SIG-M5 treated with dmso at 0.1 percent for 504 hours (cell line): ENCODE data around the gene ACTL7A.
"Not testable (repeated sequence)": the region's sequence is repeated elsewhere in the genome, so short reads cannot be mapped to it uniquely, and the experiment has no call there.

Experiments used
- DNase-seq: peaks from one replicate; lab custom pipeline; 2025; ENCODE audit not compliant: unreplicated experiment; lab: John Stamatoyannopoulos, UW

ACTL7A gene, protein sequence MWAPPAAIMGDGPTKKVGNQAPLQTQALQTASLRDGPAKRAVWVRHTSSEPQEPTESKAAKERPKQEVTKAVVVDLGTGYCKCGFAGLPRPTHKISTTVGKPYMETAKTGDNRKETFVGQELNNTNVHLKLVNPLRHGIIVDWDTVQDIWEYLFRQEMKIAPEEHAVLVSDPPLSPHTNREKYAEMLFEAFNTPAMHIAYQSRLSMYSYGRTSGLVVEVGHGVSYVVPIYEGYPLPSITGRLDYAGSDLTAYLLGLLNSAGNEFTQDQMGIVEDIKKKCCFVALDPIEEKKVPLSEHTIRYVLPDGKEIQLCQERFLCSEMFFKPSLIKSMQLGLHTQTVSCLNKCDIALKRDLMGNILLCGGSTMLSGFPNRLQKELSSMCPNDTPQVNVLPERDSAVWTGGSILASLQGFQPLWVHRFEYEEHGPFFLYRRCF

DNA sequence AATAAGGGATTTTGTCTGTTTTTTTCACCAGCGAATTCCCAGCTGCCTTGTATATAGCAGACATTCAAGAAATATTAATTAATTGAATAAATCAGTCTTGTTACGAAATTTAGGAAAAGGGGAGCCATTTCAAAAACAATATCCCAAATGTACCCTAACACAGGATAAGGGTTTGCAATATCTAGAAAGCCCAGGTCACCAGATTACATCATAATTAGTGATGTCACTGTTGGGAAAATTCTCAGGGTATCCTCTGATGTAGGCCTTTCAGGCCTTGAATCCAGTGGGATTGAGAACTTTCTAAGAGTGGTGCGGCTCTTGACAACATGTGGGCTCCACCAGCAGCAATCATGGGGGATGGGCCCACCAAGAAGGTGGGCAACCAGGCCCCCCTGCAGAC is at the start of gene ACTL7A:
ACTL7A (plus strand) TSS at position 270 of the 400 bp plus-strand sequence; CDS start at position 327, 57 bp downstream.
- DNase-seq: no peak

DNA sequence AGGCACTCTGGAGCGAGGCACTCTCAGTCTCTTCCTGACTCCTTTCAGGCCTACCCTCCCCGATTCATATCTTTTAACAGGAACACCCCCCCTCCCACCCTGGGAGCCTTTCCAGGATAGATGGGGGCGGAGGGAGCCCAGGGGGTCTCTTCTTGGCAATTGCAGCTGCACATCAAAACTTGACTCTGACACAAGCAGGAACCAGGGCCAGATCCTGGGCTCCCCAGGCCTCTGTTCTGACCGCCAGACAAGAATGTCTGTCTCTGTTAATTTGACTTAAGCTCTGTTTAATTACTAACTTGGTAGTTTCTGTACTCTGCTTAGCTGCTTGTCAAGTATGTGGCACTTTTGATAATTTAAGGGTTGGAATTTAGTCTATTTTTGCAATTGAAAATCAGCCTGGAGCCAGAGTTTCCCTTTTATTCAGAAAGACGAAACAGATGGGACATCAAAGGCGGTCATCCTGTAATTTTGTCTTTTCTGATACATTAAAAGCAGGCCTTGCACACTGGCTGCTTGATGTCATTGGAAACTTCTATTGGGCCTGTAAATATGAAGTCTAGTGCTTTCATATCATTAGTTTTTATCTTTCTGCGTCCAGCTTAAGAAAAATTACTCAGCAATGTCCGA is 49.6 kb upstream of the ACTL7A start:
- DNase-seq: no peak

DNA sequence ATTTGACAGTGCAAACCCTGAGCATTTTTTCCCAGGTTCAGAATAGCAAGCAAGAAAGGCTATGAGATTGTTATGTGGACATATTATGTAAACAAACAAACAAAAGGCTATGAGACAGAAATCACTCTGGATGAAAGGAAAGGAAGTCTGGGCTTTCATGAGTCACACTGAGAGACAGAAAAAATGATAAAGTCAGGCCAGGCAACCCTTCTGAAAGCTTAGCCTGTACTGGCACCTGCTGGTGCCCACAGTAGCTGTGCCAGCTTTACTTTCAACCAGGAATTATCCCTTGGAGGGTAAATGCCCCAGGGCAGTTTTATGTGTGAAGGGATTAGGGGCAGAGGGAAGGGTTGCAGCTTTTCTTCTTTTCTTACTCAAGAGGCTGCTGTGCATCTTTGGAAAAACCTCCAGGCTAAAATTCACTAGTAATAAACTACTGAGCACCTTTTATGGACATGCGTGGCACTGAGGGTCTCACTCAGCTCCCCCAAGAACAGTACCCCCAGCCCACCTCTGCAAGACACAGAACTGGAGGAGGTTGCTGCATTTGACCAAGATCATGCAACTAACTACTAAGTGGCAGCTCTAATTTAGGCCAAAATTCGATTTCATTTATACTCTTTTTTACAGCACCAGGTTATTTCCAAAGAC is 48.0 kb upstream of the ACTL7A start:
- DNase-seq: peak; percentile 37

DNA sequence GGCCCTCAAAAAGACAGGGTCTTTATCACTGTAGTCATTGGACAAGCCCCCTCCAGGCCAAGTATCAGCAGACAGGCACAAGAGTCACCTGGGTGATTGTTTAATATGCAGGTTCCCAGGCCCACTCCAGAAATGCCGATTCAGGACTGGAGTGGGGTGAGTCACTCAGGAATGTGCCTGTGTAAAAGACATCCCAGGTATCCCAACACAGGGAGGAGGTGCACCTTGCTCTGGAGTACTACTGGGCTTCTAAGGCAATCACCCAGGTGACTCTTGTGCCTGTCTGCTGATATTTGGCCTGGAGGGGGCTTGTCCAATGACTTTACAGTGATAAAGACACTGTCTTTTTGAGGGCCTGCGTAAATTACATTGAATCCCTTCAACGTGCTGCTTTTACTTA is 46.9 kb upstream of the ACTL7A start:
- DNase-seq: no peak

DNA sequence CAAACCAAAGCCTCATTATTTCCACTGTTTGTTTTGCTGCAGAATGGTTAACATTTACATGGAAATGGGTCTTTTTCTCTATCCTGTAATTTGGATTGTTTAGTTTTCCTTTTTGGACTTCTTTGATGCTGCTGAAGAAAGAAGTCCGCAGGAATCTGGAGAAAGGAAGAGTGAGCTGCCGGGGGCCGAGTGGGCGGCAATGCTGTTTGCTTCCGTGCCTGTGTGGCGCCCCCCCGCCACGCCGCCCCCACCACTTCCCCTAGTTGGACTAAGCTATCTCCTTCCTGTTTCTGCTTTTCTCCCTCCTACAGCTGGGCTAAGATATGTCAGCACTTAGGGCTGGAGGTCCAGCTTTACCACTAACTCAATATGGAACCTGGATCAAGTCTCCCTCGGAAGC is 46.0 kb upstream of the ACTL7A start:
- DNase-seq: peak; percentile 54

DNA sequence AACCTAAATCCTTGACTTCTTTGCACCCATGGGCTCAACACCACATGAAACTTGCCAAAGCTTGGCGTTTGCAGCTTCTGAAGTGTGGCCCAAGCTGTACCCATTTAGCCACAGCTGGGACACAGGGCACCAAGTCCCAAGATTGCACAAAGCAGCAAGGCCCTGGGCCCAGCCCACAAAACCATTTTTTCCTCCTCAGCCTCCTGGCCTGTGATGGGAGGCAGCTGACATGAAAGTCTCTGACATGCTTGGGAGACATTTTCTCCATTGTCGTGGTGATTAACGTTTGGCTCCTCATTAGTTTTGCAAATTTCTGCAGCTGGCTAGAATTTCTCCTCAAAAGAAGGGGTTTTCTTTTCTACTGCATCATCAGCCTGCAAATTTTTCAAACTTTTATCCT is 38.2 kb upstream of the ACTL7A start:
- DNase-seq: no peak

DNA sequence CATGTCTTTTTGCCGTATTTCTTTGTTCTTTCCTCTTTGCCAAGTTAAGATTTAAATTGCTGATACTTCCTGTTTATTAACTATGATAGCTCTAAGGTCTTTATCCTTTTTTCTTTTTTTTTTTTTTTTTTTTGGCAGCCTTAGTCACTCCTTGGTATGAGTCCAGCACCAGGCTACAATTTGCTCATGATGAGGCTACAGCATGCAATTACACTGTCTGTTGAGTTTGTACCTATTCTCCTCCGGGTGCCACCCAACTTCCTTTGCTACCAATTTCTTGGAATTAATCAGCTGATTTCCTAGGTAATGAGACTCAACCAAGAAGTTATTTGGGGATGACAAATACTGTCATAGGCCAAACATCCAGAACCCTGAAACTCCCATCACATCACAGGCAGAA is 31.8 kb upstream of the ACTL7A start:
- no peak for DNase-seq

DNA sequence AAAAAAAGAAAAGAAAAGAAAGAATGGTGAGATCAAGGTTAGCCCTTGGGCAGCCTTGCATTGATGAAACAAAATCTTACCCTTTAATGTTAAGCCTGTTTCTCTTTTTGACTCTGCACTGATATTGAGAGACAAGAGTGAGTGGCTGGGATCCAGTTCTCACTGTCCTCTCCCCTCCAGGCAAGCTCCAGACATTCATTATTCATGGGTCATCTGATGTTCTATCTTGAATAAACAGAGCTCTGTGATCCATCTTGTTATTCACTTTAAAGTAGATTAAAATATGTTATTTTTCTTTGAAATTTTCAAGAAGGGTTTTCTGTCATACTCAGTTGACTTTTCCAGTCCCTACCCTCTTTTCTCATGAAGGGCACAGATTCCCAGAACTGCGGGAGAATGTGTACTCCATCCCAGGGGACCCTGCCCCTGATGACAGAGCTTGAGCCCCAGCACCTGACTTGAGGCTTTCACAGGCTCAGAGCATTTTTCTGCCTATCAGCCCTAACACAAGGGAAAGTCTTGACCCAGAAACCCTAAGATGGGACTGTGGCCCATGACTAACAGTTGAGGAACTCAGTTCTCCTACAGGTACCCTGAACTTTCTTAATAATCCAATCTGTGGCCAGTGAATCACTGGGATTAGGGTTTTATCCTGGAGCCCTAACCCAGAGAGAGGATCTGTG is 30.4 kb upstream of the ACTL7A start:
- DNase-seq: no peak

DNA sequence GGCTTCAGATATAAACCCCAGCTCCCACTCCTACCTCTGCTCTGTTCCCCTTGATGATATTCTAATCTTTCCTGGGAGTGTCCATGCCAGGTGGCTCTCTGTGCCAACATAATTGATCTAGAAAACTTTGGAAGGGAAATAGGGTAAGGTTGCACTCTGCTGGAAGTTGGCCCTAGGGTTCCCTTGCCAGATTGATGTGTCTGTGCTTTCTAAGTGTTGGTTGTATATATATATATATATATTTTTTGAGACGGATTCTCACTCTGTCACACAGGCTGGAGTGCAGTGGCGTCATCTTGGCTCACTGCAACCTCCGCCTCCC is 29.9 kb upstream of the ACTL7A start:
- DNase-seq: no peak

DNA sequence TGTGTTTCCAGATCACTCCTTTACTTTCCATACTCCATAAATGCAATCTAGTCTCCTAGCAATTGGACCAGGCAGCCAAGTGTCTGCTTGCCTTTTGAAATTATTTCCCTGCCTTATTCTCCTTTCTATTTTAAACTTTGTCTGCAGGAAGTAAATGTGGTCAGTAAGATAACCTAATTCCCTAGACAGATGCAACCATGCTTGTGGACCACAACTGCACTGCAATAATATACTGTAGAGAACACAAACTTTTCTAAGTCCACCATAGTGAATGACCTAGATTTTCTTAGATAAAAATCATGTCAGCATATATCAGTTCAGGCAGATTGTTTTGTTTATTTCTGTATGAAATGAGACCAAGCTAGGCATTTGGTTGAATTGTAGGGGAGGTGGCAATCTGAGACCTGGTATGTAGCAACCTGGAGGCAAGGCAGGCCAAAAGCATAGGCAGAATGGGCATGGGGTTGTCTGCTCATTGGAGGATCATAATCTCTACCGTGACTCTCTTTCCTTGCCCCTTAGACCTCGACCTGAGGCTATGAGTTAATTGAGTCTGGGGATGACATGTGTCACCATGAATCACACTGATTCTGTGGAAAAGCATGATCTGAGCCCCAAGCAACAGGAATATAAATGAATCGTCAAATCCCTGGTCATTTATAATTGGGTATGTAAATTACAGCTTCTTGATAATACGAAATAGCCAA is 27.0 kb upstream of the ACTL7A start:
- peak; percentile 61 for DNase-seq

DNA sequence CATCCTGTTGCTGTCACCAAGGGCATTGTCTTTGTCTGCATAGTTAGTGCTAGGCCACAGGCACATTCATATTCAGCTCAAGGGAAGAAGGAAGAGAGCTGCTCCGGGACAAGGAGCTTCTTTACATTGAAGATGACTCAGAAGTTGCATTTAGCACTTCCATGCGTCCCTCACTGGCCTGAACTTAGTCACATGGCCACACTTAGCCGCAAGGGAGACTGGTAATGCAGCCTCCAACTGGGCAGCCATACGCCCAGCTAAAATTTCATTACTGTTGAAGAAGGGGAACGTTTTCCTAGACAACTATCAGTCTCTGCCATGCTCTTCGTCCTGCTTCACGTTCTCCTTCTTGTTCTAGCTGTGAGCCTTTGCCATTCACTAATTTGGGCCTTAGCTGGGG is 26.2 kb upstream of the ACTL7A start:
- DNase-seq: no peak

DNA sequence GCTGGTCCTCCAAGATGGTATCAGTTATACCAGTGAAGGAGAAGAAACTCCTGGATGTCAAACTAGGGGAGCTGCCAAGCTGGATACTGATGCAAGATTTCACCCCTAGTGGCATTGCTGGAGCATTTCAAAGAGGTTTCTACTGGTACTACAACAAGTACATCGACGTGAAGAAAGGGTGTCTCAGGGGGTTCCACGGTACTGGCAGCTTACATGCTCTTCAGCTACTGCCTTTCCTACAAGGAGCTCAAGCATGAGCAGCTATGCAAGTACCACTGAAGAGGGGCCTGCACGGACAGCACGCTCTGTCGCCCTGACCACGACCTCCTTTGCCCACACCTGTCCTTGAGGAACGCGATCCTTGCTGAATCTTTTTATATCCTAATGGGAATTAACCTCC is 25.7 kb upstream of the ACTL7A start:
- no peak for DNase-seq

DNA sequence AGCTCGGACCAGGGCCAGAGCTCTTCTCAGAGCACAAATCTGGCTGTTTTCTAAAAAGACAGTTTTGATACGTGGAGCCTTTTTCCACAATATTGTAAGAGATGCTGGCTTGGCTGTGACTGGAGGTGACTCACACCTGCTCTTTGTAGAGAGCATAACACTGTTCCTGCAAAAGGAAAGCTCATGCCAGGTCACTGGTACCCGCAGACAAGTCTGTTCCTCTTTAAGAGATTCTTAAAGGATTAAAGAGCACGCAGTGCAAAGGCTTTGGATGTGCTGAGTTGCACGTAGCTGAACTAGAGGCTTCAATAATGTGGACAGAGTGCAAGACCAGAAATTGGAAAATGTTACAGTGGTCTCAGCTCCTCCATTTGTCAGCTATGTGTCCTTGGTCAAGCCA is 25.3 kb upstream of the ACTL7A start:
- DNase-seq: no peak

DNA sequence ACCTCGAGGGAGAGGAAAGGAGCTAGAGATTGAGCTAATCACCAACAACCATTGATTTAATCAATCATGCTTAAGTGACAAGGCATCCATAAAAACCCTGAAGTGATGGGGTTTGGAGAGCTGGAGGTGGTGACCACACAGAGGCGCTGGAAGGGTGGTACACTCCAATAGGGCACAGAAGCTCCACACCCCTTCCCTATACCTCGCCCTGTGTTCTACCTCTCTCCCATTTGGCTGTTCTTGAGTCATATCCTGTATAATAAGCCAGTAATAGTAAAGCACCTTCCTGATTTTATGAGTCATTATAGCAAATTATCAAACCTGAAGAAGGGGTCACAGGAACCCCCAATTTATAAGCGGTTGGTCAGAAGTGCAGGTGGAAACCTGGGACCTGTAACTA is 24.5 kb upstream of the ACTL7A start:
- no peak for DNase-seq

DNA sequence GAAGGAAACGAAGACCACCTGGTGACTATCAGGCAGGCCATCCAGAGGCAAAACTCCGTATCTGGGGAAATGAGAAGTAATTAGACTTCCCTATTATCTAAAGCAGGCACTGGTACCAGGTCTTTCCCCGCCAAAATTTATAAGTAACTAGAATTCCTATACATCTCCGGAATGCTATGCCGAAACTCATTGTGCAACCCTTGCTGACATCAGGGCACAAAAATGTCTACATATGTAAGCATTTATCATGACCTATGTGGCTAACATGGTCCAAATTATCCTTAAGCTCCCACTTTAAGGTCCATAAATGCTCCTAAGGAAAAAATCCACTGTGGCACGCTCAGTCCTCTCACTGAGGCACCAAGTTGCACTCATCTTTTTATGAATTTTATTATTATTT is 24.0 kb upstream of the ACTL7A start:
- DNase-seq: no peak

DNA sequence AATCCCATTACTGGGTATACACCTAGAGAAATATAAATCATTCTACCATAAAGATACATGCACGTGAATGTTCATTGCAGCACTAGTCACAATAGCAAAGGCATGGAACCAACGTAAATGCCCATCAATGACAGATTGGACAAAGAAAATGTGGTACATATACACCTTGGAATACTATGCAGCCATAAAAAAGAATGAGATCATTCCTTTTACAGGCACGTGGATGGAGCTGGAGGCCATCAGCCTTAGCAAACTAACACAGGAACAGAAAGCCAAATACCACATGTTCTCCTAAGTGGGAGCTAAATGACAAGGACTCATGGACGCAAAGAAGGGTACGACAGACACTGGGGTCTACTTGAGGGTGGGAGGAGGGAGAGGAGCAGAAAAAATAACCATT is 22.5 kb upstream of the ACTL7A start:
- not testable (repeated sequence) for DNase-seq

DNA sequence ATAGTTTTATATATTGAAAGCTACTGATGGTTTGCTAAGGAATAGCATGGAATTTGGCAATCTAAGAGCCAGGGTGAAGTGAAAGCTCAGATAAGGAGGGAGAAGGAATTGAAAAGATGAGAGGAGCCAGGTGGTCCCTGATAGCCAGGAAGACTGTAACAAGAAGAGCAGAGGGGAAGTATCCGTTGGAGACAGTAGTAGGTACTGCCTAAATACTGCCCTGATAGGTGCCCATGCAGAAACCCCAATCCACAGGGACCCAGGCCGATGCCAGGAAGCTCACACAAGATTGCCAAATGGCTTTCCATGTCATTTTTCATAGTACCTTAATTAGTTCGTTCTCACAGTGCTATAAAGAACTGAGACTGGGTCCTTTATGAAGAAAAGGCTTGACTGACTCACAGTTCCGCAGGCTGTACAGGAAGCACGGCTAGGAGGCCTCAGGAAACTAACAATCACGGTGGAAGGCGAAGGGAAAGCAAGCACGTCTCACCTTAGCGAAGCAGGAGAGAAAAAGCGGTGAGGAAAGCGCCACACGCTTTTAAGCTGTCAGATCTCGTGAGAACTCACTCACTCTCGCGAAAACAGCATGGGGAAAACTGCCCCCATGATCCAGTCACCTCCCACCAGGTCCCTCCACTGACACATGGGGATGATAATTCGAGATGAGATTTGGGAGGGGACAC is 19.3 kb upstream of the ACTL7A start:
- DNase-seq: no peak

DNA sequence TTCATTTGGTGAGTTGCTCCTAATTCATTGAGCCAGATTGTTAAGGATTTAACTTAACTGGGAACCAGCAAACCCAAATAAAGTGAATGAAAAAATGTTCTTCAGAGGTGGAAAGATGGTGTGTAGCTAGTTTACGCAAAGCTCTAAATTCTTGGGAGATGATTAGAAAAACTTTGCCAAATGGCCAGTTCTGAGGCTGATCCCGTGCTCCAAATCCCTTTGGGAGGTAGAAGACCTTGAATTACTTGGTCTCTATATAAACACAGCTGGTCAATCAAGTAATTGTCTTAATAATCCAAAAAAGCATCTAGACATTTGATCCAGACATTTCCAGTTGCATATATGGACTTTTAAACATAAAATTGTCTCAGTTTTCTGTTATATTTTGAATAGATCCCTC is 17.7 kb upstream of the ACTL7A start:
- DNase-seq: no peak

DNA sequence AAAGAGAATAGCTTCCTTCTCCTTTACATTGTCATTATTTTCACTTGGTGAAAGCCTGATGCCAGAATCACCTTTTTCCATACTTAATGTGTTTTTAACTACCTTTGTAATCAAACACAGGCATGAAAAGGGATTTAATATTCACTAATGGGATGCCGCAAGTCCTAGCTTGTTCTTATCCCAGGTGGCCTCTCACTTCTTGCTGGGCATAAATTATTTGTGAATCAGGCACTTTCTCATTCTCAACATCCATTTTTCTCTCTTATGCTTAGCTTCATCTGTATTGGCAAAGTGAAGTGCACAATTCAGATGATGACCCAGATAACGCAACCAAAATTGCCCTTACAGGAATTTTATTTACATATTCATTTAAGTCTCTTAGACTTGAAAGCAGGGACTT is 17.2 kb upstream of the ACTL7A start:
- no peak for DNase-seq

DNA sequence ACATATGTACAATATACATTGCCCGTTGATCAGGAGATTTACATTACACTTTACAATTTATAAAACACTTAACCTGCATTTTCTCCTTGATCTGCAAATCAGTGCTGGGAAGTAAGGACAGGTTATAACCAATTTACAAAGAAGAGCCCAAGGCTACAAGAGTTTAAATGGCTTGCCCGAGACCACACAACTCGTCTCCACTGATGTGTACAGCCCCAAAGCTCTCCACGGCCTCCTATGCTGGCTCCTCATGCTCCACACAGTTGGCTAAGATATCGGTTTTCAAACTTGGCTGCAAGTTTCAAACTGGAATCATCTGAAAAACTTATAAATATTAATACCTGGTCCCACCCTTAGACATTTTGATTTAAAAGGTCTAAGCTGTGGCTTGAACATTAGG is 16.6 kb upstream of the ACTL7A start:
- no peak for DNase-seq

DNA sequence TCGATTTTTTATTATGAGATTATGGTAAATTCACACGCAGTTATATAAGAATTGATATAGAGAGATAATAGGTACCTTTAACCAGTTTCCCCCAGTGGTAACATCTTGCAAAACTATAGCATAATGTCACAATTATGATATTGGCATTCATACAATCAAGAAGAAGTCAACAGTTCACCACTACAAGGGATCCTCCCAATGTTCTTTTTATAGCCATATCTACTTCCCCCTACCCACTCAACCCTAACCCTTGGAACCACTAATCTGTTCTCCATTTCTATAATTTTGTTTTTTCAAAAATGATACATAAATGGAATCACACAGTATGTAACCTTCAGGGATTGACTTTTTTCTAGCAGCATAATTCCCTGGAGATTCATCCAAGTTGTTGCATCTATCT is 16.1 kb upstream of the ACTL7A start:
- peak; percentile 26 for DNase-seq
